ENCODE results near the gene KIF17. TPM values are rescaled to one million over a fixed set of nuclear protein-coding genes. Genes with fewer than 3 reads are reported as not detected.

The KIF17 gene
- total RNA-seq, 1 donor from 2014 or later: 1.1 TPM

- Mint-ChIP-seq H3K4me3 (ENCODE audit: low read depth) (no peak overlapping the region), H3K36me3 (ENCODE audit: insufficient read depth) (no peaks in the 10 kb centered on the region), H3K9me3 (ENCODE audit: low read depth) (no peaks in the 10 kb centered on the region), H3K27ac (no peak overlapping the region), H3K27me3 (peaks cover 3% of the 10 kb centered on the region), H3K4me1 (ENCODE audit: low read depth) (no peaks in the 10 kb centered on the region)
- no peak for DNase-seq (ENCODE audit: low spot score, unreplicated experiment)
- TF ChIP-seq CTCF (IDR thresholded peaks at IDR 0.05; ENCODE audit: unreplicated experiment): no peak
Observed at GRCh38 chr1:20672265-20672632, 45.6 kb downstream of the KIF17 start.

- Mint-ChIP-seq H3K27ac (no peak overlapping the region), H3K27me3 (peaks cover 3% of the 10 kb centered on the region), H3K4me1 (ENCODE audit: low read depth) (no peaks in the 10 kb centered on the region), H3K36me3 (ENCODE audit: insufficient read depth) (no peaks in the 10 kb centered on the region), H3K9me3 (ENCODE audit: low read depth) (peaks cover 3% of the 10 kb centered on the region), H3K4me3 (ENCODE audit: low read depth) (no peak overlapping the region)
- DNase-seq (ENCODE audit: low spot score, unreplicated experiment): no peak
- no peak for TF ChIP-seq CTCF (IDR thresholded peaks at IDR 0.05; ENCODE audit: unreplicated experiment)
Observed at GRCh38 chr1:20670936-20671335, 46.9 kb downstream of the KIF17 start.

GRCh38 chr1:20668581-20668980, 49.2 kb downstream of the KIF17 start:
- no peak for DNase-seq (ENCODE audit: low spot score, unreplicated experiment)
- no peaks in the 10 kb centered on the region for H3K4me1 Mint-ChIP-seq (ENCODE audit: low read depth)
- TF ChIP-seq CTCF (IDR thresholded peaks at IDR 0.05; ENCODE audit: unreplicated experiment): no peak
- no peak overlapping the region for H3K4me3 Mint-ChIP-seq (ENCODE audit: low read depth)
- peaks cover 3% of the 10 kb centered on the region for H3K27me3 Mint-ChIP-seq
- H3K27ac Mint-ChIP-seq: no peak overlapping the region
- no peaks in the 10 kb centered on the region for H3K36me3 Mint-ChIP-seq (ENCODE audit: insufficient read depth)
- H3K9me3 Mint-ChIP-seq (ENCODE audit: low read depth): peaks cover 3% of the 10 kb centered on the region

GRCh38 chr1:20666804-20667203, 51.0 kb downstream of the KIF17 start:
- H3K4me1 Mint-ChIP-seq (ENCODE audit: low read depth): peaks cover 7% of the 10 kb centered on the region
- no peak for DNase-seq (ENCODE audit: low spot score, unreplicated experiment)
- TF ChIP-seq CTCF (IDR thresholded peaks at IDR 0.05; ENCODE audit: unreplicated experiment): no peak
- no peaks in the 10 kb centered on the region for H3K27me3 Mint-ChIP-seq
- H3K4me3 Mint-ChIP-seq (ENCODE audit: low read depth): no peak overlapping the region
- H3K9me3 Mint-ChIP-seq (ENCODE audit: low read depth): peaks cover 3% of the 10 kb centered on the region
- no peaks in the 10 kb centered on the region for H3K36me3 Mint-ChIP-seq (ENCODE audit: insufficient read depth)
- H3K27ac Mint-ChIP-seq: no peak overlapping the region

- Mint-ChIP-seq H3K27me3 (no peaks in the 10 kb centered on the region), H3K27ac (no peak overlapping the region), H3K36me3 (ENCODE audit: insufficient read depth) (no peaks in the 10 kb centered on the region), H3K4me3 (ENCODE audit: low read depth) (no peak overlapping the region), H3K9me3 (ENCODE audit: low read depth) (peaks cover 3% of the 10 kb centered on the region), H3K4me1 (ENCODE audit: low read depth) (peaks cover 8% of the 10 kb centered on the region)
- no peak for DNase-seq (ENCODE audit: low spot score, unreplicated experiment)
- TF ChIP-seq CTCF (IDR thresholded peaks at IDR 0.05; ENCODE audit: unreplicated experiment): no peak
Observed at GRCh38 chr1:20666146-20666545, 51.7 kb downstream of the KIF17 start.
